GM19328 (cell line): ENCODE measurements around the gene PTPRF.

Source experiments
- ATAC-seq: cut with Tn5 transposase; IDR thresholded peaks from one replicate; pipeline ENCODE4 v1.9.1; 2021; ENCODE audit warnings: mild to moderate bottlenecking, moderate library complexity; ENCODE audit not compliant: unreplicated experiment

The PTPRF gene

GRCh38 chr1:43653339-43653738 lies 122.7 kb downstream of the PTPRF start:
- no peak for ATAC-seq

DNA sequence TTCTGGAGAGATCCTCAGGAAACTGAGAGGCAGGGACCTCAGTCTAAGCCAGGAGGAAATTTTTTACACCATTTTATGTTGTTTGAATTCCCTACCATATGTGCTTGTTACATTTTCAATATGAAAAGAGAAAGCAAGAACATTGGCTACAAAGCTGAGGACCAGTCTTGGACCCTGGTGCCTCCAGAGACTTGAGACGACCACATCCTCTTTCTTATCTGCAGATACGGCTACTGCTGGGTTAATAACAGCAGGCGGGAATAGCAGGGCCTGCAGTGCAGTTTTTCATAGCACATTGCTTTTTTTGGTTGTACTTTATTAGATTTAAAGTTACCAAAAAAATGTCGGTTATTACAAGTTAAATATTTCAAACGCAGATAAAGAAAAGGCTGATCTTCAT lies 123.2 kb downstream of the PTPRF start:
- ATAC-seq, result no peak

DNA sequence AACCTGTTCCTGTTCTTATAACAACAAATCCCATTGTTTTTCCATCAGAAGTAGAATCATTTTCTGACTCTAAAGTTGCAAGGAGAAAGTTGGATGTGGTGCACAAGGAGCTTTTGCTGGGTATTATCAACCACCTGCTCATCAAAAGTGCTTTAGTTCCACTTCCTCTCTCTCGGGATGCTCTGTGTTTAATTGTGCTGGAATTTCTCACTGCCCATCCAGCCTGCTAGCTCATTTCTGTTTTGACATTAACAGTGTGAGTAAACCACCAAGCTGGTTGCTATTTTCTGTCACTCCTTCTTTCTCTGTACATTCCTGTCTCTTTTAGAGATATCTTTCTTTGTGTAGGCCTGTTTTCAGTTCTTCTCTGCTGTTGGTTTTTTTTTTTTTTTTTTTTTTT lies 125.3 kb downstream of the PTPRF start:
- ATAC-seq, result no peak

GRCh38 chr1:43659212-43660166 lies 128.8 kb downstream of the PTPRF start:
- no peak for ATAC-seq

DNA sequence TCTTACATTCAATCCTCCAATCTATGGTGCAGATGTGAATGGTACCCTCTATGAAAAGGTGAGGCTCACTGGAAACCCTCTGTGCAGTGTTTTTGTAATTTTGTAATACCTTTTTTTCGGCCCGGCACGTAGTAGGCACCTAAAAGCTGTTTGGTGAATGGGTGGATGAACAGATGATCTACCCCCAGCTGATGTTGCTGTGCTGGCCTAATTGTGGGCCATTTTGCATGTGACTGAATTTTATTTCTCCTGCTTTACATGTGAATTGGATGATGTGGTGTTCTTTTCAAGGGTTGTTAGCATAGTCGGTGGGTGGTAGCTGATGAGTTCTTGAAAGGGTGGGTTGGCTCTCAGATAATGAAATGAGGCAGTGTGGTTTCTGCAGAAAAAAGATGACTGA lies 129.7 kb downstream of the PTPRF start:
- ATAC-seq, result no peak

- no peak for ATAC-seq
Observed at GRCh38 chr1:43664369-43664768, 133.7 kb downstream of the PTPRF start.

DNA sequence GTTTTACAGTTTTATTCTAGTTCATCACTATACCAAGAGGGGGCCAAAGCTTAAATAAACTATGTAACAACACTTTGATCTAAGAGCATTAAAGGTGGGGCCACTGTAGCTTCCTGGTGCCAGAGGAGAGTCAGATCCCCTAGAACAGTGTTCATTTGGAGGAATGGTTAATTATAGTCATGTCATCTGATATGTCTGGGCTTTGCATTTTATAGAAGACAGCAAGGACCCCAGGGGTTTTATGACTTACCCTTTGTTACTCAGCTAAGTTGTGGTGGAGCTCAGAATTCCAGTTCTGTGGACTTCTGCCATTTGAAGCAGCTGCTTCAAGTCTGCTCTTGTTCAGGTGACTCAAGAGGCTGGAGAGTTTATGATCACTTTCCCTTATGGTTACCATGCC lies 135.9 kb downstream of the PTPRF start:
- ATAC-seq, result no peak

GRCh38 chr1:43668956-43669355 lies 138.3 kb downstream of the PTPRF start:
- no peak for ATAC-seq

GRCh38 chr1:43669878-43670277 lies 139.2 kb downstream of the PTPRF start:
- no peak for ATAC-seq

DNA sequence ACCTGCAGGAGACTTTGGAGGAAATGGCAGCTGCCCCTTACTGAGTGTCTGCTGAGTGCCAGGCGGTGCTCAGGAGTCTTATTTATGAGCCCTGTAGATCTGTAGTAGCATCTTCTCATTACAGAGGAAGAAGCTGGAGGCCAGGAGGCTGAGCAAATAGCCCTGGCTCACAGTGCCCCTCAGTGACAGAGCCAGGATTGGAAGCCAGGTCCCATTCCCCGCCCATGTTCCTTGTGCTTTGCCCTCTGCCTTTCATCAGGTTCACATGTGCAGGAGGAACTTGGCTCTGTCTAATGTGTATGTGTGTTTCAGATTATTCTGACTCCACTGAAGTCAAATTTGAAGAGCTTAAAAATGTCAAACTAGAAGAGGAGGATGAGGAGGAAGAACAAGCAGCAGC lies 140.5 kb downstream of the PTPRF start:
- no peak for ATAC-seq

GRCh38 chr1:43671626-43672330 lies 141.1 kb downstream of the PTPRF start:
- no peak for ATAC-seq

- ATAC-seq, result no peak
Observed at GRCh38 chr1:43673261-43673660, 142.6 kb downstream of the PTPRF start.
